Measurements from ENCODE around the gene PYROXD2.

Gene PYROXD2

GRCh38 chr10:98407017-98407743 is 7.8 kb downstream of the PYROXD2 start:
- no peaks in the 10 kb centered on the region for H3K79me2 ChIP-seq
- H3K9me3 ChIP-seq (ENCODE audit: control insufficient read depth, low read length), result no peaks in the 10 kb centered on the region
- peaks cover 8% of the 10 kb centered on the region for H3K4me1 ChIP-seq
- no peak overlapping the region for H3K9ac ChIP-seq
- TF ChIP-seq CTCF (IDR thresholded peaks at IDR 0.05), result no peak
- H3K36me3 ChIP-seq (ENCODE audit: control insufficient read depth, insufficient read depth, low read length), result no peaks in the 10 kb centered on the region
- no peak overlapping the region for H2AFZ ChIP-seq
- H3K4me2 ChIP-seq (ENCODE audit: low read length), result no peak overlapping the region
- H3K27ac ChIP-seq, result no peak overlapping the region
- H3K4me3 ChIP-seq (ENCODE audit: low read depth, low read length), result no peak overlapping the region
- H3K27me3 ChIP-seq (ENCODE audit: control insufficient read depth, insufficient read depth, low read length), result no peaks in the 10 kb centered on the region

DNA sequence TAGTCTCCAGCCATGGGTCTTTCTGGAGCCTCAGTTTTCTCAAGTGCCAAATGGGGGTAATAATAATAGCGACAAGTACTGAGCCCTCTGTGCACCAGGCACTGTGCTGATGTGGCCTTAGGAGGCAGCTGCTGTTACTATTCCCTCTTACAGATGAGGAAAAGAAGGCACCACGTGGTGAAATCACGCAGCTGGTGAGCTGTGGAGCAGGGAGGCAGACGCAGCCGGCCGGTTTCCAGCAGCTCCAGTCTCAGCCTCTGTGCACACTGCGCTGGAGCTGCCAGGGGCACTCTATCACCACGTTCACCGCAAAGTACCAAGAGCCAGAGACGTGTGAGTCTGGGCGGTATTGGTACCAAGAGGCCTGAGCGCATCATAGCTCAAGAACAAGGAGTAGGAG is 9.6 kb downstream of the PYROXD2 start:
- Histone ChIP-seq H3K9me3 (ENCODE audit: control insufficient read depth, low read length) (no peaks in the 10 kb centered on the region), H3K27ac (no peak overlapping the region), H3K36me3 (ENCODE audit: control insufficient read depth, insufficient read depth, low read length) (no peaks in the 10 kb centered on the region), H3K79me2 (no peaks in the 10 kb centered on the region), H3K4me3 (ENCODE audit: low read depth, low read length) (no peak overlapping the region), H3K27me3 (ENCODE audit: control insufficient read depth, insufficient read depth, low read length) (no peaks in the 10 kb centered on the region), H2AFZ (no peak overlapping the region), H3K4me1 (no peaks in the 10 kb centered on the region), H3K9ac (no peak overlapping the region), H3K4me2 (ENCODE audit: low read length) (no peak overlapping the region)
- no peak for TF ChIP-seq CTCF (IDR thresholded peaks at IDR 0.05)

DNA sequence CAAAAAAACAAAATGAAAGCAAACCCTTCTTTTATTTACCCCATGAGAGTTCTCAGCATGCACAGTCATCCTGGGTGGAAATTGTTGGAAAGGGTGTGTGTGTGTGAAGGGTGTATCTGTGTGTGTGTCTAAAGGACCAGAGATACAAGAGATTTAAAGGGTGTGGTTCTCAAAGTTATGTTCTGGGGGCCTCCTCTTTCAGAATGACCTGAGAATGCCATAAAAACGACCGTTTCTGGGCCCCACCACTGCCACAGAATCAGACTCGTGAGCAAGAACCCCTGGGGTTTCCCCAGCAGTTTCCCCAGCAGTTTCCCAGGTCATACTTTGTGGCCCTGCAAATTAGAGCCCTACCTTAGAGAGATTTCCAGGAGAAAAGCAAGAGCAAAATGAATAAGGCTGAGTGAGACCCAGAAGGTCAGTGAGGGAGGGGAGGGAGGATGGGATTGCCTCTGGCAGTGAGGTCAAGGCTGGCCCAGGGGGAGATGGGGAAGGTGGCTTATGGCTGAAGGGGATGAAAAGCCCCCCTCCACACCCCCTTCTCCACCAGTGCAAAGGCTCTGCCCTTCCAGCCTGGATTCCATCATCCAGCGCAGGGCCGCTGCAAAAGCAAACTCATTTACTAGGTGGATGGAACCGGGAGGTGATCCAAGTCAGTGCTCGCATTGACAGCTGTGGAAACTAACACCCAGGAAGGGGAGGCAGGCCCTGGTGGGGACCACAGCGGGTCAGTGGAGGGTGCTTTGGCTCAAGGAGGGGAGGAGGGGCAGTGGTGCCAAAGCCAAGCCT is 10.2 kb downstream of the PYROXD2 start:
- Histone ChIP-seq H3K27me3 (ENCODE audit: control insufficient read depth, insufficient read depth, low read length) (no peaks in the 10 kb centered on the region), H3K4me1 (no peaks in the 10 kb centered on the region), H2AFZ (no peak overlapping the region), H3K27ac (no peak overlapping the region), H3K4me2 (ENCODE audit: low read length) (no peak overlapping the region), H3K4me3 (ENCODE audit: low read depth, low read length) (no peak overlapping the region), H3K9me3 (ENCODE audit: control insufficient read depth, low read length) (no peaks in the 10 kb centered on the region), H3K9ac (no peak overlapping the region), H3K79me2 (no peaks in the 10 kb centered on the region), H3K36me3 (ENCODE audit: control insufficient read depth, insufficient read depth, low read length) (no peaks in the 10 kb centered on the region)
- no peak for TF ChIP-seq CTCF (IDR thresholded peaks at IDR 0.05)

DNA sequence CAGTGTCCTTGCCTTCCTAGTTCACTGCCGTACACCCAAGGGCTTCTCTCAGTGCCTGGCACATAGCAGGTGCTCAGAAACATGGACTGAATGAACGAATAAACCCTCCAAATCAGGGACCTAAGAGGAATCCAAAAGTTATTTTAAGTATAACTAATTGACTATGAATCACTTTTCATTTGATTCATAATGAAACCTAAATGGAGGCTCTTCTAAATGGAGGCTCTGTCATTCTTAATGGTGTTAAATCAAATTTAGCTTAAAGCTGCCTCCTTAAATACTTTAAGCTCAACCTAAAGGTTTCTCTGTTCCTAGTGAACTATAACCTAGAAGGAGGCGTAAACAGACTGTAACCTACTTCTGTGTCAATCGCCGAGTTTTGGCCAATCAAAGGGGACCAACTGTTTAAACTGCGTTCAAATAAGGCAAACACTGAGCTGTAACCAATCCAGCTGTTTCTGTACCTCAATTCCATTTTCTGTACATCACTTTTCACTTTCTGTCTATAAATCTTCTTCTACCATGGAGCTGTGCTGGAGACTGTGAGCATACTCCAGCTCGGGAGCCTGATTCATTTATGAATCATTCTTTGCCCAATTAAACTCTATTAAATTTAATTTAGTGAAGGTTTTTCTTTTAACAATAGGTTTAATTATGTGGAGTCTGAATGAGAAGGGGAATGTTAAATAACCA is 11.0 kb downstream of the PYROXD2 start:
- Histone ChIP-seq H2AFZ (no peak overlapping the region), H3K4me2 (ENCODE audit: low read length) (no peak overlapping the region), H3K9me3 (ENCODE audit: control insufficient read depth, low read length) (no peaks in the 10 kb centered on the region), H3K4me1 (no peaks in the 10 kb centered on the region), H3K27ac (no peak overlapping the region), H3K27me3 (ENCODE audit: control insufficient read depth, insufficient read depth, low read length) (no peaks in the 10 kb centered on the region), H3K79me2 (no peaks in the 10 kb centered on the region), H3K9ac (no peak overlapping the region), H3K4me3 (ENCODE audit: low read depth, low read length) (no peak overlapping the region), H3K36me3 (ENCODE audit: control insufficient read depth, insufficient read depth, low read length) (no peaks in the 10 kb centered on the region)
- no peak for TF ChIP-seq CTCF (IDR thresholded peaks at IDR 0.05)
